ENCODE data around the gene TSPEAR. TPM values are rescaled to one million over a fixed set of nuclear protein-coding genes. Genes with fewer than 3 reads are reported as not detected.
"Not testable (repeated sequence)": the region's sequence is repeated elsewhere in the genome, so short reads cannot be mapped to it uniquely, and the experiment has no call there.

Gene TSPEAR
- total RNA-seq, 1 donor from 2014 or later = not detected

GRCh38 chr21:44515359-44516165, 195.8 kb downstream of the TSPEAR start:
- DNase-seq = no peak

GRCh38 chr21:44514746-44515358, 196.5 kb downstream of the TSPEAR start:
- DNase-seq = no peak

- DNase-seq = no peak
These were observed 197.2 kb downstream of the TSPEAR start for GRCh38 chr21:44514218-44514520.

- no peak for DNase-seq
These were observed 197.8 kb downstream of the TSPEAR start for GRCh38 chr21:44513389-44514217.

- DNase-seq = no peak
These were observed 198.6 kb downstream of the TSPEAR start for GRCh38 chr21:44512496-44513388.

- no peak for DNase-seq
These were observed 199.5 kb downstream of the TSPEAR start for GRCh38 chr21:44511938-44512275.

- DNase-seq = no peak
These were observed 200.0 kb downstream of the TSPEAR start for GRCh38 chr21:44511219-44511937.

- no peak for DNase-seq
These were observed 200.7 kb downstream of the TSPEAR start for GRCh38 chr21:44510508-44511218.

GRCh38 chr21:44510109-44510507, 201.3 kb downstream of the TSPEAR start:
- DNase-seq = no peak

- DNase-seq = no peak
These were observed 201.8 kb downstream of the TSPEAR start for GRCh38 chr21:44509539-44509938.

- DNase-seq = no peak
These were observed 202.5 kb downstream of the TSPEAR start for GRCh38 chr21:44508711-44509445.

- DNase-seq = no peak
These were observed 203.0 kb downstream of the TSPEAR start for GRCh38 chr21:44508426-44508710.

GRCh38 chr21:44507673-44508425, 203.5 kb downstream of the TSPEAR start:
- DNase-seq = no peak

GRCh38 chr21:44506279-44507255, 204.8 kb downstream of the TSPEAR start:
- no peak for DNase-seq

- DNase-seq = no peak
These were observed 205.6 kb downstream of the TSPEAR start for GRCh38 chr21:44505673-44506278.

GRCh38 chr21:44503901-44504399, 207.4 kb downstream of the TSPEAR start:
- no peak for DNase-seq

- DNase-seq = not testable (repeated sequence)
These were observed 208.1 kb downstream of the TSPEAR start for GRCh38 chr21:44503006-44503889.

Data from occipital lobe (tissue), 2 donors.